SKM-1 treated with dmso at 0.1 percent for 144 hours (cell line): ENCODE results near the gene MAGOHB.
A peak's percentile ranks its signal among the peaks of the same experiment; 100 is the strongest.
"Not testable (repeated sequence)": the region's sequence is repeated elsewhere in the genome, so short reads cannot be mapped to it uniquely, and the experiment has no call there.

Experiments
- DNase-seq: peaks from one replicate; lab custom pipeline; 2025; ENCODE audit not compliant: unreplicated experiment; lab: John Stamatoyannopoulos, UW

MAGOHB gene

GRCh38 chr12:10613349-10614055 lies at the start of gene MAGOHB:
MAGOHB (minus strand) TSS chr12:10613609; CDS start chr12:10613532, 77 bp downstream.
- DNase-seq: peak; percentile 72

GRCh38 chr12:10661338-10661737 lies 47.9 kb upstream of the MAGOHB start:
- DNase-seq: no peak

- DNase-seq: no peak
Measured at GRCh38 chr12:10654003-10654402, 40.6 kb upstream of the MAGOHB start.

GRCh38 chr12:10652192-10652591 lies 38.8 kb upstream of the MAGOHB start:
- no peak for DNase-seq

- DNase-seq: not testable (repeated sequence)
Measured at GRCh38 chr12:10646576-10646975, 33.2 kb upstream of the MAGOHB start.

GRCh38 chr12:10645910-10646309 lies 32.5 kb upstream of the MAGOHB start:
- no peak for DNase-seq

- no peak for DNase-seq
Measured at GRCh38 chr12:10641735-10642500, 28.5 kb upstream of the MAGOHB start.

- no peak for DNase-seq
Measured at GRCh38 chr12:10638728-10639127, 25.3 kb upstream of the MAGOHB start.

- DNase-seq: no peak
Measured at GRCh38 chr12:10636611-10637010, 23.2 kb upstream of the MAGOHB start.

- DNase-seq: no peak
Measured at GRCh38 chr12:10636124-10636523, 22.7 kb upstream of the MAGOHB start.

- DNase-seq: no peak
Measured at GRCh38 chr12:10635306-10635705, 21.9 kb upstream of the MAGOHB start.

- no peak for DNase-seq
Measured at GRCh38 chr12:10634427-10634826, 21.0 kb upstream of the MAGOHB start.

GRCh38 chr12:10633541-10633940 lies 20.1 kb upstream of the MAGOHB start:
- no peak for DNase-seq

- no peak for DNase-seq
Measured at GRCh38 chr12:10632226-10632625, 18.8 kb upstream of the MAGOHB start.

- no peak for DNase-seq
Measured at GRCh38 chr12:10624605-10625004, 11.2 kb upstream of the MAGOHB start.

GRCh38 chr12:10623131-10623530 lies 9.7 kb upstream of the MAGOHB start:
- no peak for DNase-seq

- no peak for DNase-seq
Measured at GRCh38 chr12:10621278-10621677, 7.9 kb upstream of the MAGOHB start.

GRCh38 chr12:10620078-10620779 lies 6.8 kb upstream of the MAGOHB start:
- no peak for DNase-seq

GRCh38 chr12:10618338-10618987 lies 5.1 kb upstream of the MAGOHB start:
- no peak for DNase-seq

- DNase-seq: no peak
Measured at GRCh38 chr12:10617863-10618262, 4.5 kb upstream of the MAGOHB start.

- no peak for DNase-seq
Measured at GRCh38 chr12:10615532-10615931, 2.1 kb upstream of the MAGOHB start.

- no peak for DNase-seq
Measured at GRCh38 chr12:10614056-10614370, 604 bp upstream of the MAGOHB start.
